HG03196 (cell line): ENCODE measurements around the gene NIPAL4.
A peak's percentile ranks its signal among the peaks of the same experiment; 100 is the strongest.
"Not testable (repeated sequence)": the region's sequence is repeated elsewhere in the genome, so short reads cannot be mapped to it uniquely, and the experiment has no call there.

Experiments used
- ATAC-seq: cut with Tn5 transposase; IDR thresholded peaks from one replicate; pipeline ENCODE4 v1.9.1; 2021; ENCODE audit not compliant: unreplicated experiment

The NIPAL4 gene

DNA sequence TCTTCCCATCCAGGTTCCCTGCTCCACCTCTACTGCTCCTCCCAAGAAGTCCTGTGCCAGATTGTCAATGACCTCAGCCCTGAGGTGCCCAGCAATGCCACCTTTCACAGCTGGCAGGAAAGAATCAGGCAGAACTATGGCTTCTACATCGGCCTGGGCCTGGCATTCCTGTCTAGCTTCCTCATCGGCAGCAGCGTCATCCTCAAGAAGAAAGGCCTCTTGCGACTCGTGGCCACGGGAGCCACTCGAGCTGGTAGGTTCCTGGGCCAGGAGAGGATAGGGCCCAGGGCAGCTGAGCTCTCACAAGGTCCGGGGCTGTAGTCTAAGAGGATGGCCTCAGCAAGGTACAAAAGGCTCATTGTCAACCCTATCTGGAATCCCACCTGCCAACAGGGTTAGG lies 3.1 kb downstream of the NIPAL4 start:
- no peak for ATAC-seq

DNA sequence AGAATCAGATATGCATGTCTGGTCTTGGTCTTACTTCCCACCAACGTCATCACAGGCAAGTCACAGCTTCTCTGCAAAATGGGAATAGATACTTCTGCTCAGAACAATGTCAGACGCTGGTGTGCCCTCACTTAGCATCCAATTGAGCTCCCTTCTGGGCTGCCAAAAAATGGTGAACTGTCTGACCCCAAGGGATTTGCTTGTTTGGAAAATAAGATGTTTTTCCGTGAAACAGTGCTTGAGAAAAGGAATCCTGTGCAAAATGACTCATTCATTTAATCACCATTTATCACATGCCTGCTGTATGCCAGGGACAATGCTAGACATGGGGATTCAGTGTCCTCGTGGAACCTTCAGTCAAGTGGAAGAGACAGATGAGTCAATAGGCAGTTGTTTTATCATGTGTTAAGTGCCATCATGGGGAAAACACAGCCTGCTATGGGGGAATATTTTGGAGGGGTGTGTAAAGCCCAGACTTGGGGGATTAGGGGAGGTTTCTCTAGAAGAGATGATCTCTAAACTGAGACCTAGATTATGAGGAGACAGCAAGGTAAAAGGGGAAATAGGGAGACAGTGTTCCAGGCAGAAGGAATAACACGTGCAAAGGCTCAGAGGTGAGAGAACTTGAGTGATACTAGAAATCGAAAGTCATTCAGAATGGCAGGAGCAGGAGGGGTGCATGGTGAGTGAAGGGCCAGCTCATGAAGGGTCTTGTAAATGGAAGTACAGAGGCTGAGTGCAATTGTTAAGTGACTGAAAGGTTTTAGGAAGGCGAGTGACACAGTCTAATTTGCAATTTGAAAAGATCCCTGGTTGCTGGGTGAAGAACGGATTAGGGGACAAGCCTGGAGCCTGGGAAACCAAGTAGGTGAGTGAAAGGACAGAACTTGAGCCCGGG lies 3.9 kb downstream of the NIPAL4 start:
- ATAC-seq = no peak

DNA sequence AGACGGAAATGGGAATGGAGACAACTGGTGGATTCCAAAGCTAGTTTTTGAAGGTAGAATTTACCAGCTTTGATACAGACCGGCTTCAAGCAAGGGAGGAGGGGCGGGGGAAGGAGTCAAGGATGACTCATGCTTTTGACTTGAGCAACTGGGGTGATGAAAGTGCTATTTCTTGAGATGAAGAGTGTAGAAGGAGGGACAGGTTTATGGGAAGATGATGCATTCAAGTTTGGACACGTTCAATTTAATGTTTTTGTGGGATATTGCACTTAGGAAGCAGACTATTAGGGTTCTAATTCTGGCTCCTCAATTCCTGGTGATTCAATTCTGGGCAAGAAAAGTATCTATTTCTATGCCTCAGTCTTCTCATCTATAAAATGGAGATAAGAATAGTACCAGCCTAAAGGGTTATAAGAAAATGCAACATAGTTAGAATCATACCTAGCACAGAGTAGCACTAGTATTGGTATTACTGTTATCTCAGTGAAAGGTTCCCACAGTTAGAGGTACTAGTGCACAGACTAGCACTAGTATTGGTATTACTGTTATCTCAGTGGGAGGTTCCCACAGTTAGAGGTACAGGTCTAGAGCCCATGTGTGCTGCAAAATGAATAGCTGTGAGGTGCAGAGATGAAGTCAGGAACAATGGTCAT lies 4.6 kb downstream of the NIPAL4 start:
- peak; percentile 70 for ATAC-seq

DNA sequence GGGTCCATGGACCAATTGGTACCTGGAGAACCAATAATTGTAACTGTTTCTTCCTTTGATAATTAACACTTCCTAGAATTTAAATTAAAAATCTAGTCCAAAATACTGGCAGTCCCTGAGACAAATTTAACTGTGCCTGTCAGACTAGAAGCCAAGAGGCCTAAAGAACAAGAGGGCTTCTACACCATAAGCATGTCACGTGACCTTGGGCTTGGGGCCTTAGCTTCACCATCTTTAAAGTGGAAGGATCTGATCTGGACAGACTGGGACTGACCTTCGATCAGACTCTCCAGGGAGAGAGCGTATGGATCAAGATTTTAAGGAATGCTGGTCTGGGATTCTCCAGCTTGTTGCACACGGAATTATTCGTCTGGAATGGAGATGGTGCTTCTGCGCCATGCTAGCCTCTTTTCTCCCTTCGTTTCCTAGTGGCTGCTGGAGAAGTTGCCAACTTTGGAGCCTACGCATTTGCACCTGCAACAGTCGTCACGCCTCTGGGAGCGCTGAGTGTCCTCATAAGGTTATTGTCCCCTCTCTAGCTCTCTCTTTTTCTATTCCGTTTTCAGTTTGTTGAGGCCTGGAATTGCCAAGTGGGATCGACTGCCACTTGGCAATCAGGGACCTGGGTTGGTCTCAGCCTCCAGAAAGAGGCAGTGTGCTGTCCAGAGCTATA lies 8.4 kb downstream of the NIPAL4 start:
- ATAC-seq = no peak

DNA sequence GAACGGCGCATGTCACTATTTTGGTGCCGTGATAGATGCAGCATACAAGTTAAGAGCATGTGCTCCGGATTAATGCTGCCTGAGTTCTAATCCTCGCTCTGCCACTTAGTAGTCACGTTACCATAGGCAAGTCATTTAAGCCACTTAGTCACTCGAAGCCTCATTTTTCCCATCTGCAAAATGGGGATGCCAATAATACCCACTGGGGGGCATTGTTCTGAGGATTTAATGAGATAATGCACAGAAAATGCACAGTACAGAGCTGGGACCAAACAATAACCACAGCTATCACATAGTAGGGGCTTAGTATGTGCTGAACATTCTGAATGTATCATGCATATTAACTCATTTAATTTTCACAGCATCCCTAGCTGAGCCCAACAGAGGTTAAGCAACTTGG lies 9.1 kb downstream of the NIPAL4 start:
- ATAC-seq = no peak

DNA sequence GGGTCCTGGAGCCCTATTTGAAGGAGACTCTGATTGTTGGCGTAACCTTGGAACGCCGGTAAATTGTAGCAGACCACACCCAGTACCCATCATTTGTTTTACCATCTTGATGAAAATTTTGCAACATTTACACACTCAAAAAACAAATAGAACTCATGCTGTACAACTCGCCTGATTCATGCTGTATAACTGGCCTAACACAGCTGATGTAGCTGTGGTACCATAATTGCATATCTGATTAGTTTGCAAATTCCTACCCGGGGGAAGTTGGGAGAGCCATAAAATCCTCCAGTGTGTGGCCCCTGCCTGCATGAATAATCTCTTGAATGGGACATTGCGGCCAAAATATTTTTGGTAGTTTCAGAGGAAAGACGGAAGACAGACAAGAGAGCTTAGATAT lies 9.7 kb downstream of the NIPAL4 start:
- no peak for ATAC-seq

DNA sequence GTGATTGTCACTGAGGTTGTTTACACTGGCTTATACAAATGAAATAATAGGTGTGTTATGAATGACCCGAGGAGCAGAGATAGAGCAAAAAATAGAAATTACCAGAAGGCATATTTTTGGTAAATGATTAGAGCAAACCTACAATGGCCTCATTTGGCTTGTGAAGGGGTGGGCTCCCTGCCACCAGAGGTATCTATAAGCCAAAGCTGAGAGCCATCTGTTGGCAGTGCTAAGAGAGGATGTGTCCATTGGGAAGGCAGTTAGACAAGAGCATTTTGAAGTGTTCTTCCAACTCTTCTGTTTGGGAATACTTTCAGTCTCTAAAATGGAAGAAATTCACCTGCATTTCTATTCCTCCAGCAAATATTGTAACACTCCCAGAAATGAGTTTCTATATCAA lies 10.6 kb downstream of the NIPAL4 start:
- ATAC-seq = no peak

DNA sequence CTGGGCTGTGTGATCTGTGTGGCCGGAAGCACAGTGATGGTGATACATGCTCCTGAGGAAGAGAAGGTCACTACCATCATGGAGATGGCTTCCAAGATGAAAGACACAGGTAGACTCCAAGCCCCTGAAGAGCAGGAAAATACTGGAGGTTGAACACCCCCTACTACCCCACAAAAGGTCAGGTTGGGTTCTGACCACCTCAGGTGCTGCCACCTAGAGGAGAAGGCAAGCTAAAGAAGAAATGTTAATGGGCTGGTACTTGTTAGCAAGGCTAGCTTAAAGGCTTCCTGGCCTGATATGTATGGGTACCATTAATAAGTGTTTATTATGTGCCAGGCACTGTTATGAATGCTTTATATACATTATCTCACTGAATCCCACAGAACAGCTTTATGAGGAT lies 11.7 kb downstream of the NIPAL4 start:
- no peak for ATAC-seq

DNA sequence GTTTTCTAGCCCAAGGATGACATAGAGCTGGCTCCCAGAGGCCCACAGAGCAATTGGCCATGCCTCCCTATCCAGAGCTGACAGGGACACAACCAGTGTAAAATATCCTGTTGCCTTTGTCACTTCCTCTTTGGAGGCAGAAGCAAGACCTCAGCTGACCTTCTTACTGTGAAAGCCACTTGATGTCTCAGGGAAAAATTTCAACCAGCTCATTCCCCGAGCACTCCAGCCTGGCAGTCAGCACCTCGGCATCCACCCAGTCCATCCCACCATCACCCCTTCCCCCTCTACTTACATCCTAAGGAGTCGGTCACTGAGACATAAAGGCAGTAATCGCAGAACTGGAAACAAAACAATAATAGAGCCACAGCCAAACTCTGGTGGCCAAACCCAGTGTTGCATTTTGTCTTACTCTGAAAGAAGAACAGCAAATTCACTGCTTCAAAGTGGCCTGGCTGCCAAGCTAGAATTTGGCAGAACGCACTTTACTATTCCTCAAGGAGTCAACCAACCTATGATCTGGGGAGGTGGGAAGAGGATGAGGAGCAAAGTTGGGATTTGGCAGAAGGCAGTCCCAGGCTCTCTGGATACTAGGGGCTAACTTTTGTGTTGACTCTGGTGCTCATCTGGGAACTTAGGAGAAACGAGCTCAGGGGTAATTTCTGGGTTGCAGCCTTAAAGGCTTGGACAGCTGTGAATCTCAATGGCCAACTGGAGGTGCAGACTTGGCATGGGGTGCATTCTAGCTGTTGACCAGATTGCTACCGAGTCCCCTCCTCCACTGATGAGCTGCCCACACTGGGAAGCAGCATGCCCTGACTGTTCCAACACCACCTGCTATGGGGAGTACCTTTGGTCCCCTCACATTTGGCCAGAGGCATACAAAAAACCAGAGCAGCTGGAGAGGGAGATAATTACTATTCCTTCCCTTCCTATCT lies 13.6 kb downstream of the NIPAL4 start:
- no peak for ATAC-seq

DNA sequence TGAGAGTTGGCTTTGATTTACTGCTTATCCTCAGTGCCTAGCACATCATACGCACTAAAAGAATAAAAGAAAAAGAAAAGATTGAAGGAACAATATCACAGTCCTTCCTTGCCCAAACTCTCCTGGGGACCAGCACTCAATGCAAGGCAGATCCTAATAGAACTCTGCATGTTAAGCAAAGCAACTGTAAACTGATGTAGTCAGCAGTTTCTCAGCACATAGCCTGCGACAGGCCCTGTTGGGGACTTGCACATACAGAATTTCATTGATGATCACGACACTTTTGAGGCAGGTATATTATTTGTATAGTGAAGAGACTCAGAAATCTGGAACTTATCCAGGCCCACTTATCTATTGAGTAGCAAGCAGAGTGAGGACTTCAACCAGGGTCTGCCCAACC lies 15.4 kb downstream of the NIPAL4 start:
- ATAC-seq = no peak

DNA sequence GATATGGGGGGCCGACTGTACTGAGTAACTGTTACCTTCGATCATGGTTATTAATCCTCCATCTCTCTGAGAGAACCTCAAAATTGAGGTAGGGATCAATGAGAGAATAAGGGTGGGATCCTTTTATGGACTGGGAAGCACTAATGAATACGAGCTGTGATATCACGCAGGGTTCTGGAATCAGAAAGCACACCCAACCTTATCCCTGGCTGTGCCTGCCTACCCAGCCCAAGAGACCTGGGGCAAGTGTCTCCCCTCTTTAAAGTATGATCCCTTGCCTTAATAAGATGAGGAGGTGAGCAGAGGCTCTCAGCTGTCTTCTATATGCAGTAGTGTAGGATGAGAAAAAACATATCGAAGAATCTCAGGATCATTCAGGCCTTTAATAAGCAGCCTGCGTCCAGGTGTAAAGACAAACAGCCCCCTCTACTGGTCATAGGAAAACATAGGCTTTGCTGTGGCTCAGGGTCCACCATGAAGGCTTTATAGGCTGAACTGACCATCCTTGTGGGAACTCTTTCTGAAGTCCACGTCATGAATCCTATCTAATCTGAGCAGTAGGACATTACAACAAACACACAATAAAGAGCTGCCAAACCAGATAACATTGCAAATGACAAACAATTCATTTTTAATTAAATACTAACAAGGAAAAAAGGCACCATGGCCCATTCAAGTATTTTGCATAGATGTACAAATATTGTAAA lies 16.8 kb downstream of the NIPAL4 start:
- no peak for ATAC-seq

DNA sequence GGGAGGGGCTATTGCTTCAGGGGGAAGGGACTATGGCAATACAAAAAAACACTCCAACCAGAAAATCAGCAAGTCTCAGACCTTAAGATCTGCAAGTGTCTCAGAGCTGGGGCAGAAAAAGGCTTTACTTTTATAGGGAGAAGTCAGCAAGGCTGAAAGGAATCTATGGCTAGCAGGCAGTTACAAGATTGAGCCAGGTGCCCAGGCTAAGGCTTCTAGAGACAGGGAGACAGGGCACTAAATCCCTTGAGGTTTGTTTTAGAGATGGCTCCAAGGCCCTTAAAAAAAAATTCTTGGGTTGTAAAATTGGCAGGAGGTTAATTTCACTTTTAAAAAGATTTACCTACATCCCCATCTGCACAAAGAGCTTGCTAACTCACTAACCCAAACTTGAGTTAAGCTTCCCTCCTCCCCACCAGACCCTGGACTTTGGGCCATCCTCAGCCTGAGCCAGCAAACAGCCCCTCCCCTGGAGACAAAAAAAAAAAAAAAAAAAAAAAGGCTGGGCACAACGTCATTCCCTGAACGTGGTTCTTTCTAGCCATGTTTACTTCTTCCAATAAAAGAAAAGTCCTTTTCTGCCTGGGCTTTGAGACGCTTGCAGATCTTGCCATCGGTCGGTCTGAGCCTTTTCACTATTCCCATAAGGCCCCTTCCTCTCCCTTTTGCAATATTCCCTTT lies 17.9 kb downstream of the NIPAL4 start:
- ATAC-seq = no peak

DNA sequence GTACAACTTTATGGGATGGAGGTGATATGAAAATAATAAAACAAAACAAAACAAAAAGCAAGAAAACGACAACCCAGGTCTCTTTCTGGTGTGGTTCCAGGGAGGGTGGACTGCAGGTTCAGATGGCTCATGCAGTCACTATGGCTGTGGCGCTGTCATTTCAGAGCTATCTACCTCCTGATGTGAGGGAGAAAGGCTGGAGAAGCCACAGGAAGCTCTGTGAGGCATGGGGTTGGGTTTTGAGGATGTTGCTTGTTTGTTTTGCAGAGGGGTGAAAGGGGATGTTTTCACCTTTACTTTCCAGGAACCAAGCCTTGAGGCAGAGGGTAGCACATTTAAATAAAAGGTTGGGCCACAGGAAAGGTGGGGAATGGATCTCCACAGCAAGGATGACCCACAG lies 18.7 kb downstream of the NIPAL4 start:
- no peak for ATAC-seq

DNA sequence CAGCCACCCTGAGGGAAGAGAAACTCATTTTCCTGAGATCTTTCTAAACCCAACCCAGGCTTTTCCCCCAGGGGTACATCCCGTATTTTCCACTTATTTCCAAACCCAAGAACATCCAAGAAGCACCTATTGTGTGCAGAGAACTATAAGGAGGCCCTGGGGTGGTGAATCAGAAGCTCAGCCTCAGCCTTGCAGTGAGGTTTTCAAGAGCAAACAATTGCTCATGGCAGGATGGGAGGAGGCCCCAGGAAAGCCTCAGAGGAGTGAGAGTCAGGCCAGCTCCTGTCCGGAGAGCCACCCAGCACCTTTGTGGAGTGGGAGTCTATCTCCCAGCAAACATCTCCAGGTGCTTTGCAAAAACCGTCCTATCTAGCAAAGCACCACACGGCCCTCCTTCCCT lies 19.2 kb downstream of the NIPAL4 start:
- ATAC-seq = no peak

DNA sequence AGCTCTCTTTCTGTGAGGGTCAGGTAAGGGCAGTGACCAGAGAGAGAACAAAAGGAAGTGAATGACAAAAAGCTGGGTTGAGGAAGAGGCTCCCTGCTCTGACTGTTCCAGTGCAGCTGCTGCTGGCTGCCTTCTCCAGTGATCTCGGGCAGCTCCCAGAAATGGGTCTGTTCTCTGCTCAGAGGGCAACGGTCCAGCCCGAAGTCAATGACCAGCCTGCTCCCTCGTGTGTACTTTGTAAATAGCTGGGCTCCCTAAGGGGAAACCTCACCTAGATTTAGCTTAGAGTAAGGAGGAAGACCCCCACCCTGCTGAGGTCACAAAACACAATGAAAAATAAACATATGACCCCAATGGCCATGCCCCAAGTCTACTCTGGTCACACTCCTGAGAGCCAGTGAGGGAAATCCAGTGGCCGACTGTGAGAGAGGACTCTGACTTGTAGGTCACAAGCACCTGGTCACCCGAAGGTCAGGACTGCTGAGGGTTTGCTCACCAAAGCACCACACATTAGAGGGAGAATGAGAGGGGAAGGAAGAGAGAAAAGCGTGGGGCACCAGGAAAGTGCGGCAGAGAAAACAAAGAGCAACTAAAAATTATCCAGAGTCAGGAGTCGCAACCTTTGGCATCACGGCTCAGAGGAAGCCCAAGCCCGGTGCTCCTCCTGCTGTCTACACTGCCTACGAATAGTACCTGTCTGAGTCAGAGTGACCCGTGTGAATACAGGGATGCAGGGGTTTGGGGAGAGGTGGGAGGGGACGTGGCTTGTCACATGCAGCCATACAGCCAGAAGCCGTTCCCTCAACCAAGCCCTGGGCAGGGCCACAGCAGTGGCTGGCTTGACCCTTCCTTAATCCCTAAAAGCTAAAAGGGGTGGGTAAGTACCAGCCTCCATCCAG lies 19.8 kb downstream of the NIPAL4 start:
- ATAC-seq = no peak

DNA sequence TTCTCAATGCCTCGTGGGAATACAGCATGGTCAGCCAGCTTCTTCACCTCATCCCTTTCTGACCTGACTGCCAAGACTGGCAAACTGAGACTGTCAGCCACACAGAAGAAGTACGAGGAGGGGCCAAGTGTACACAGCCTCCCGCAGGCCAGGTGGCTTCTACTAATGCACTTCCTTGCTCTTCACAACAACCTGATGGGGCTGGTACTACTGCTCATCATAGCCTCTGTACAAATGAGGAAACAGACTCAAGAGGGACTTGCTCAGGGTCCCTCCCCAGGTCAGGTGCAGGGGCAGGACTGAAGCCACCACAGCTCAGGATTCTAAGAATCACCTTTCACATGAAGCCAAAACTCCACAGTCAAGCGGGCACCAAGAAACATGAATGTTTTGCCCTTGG lies 21.3 kb downstream of the NIPAL4 start:
- ATAC-seq = no peak

DNA sequence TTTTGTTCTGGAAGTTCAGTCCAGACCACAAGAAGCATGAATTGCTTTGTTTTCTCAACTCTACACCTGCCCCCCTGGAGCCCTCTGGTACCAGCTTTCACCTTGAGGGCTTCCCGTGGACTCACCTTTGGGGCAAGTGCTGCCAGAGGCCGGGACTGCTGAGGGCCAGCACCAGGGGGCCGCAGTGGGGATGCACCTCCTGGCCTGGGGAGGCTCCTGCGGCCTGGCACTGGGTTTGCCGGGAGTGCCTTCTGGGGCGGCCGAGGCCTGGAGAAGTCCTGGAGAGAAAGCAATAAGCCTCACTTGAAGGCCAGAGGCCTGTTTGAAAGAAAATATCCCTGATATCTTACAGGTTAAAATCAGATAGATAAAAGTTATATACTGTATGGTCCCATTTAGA lies 21.7 kb downstream of the NIPAL4 start:
- ATAC-seq = no peak

DNA sequence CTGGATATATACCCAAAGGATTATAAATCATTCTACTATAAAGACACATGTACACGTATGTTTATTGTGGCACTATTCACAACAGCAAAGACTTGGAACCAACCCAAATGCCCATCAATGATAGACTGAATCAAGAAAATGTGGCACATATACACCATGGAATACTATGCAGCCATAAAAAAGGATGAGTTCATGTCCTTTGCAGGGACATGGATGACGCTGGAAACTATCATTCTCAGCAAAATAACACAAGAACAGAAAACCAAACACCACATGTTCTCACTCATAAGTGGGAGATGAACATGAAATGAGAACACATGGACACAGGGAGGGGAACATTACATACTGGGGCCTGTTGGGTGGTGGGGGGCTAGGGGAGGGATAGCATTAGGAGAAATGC lies 22.7 kb downstream of the NIPAL4 start:
- not testable (repeated sequence) for ATAC-seq

DNA sequence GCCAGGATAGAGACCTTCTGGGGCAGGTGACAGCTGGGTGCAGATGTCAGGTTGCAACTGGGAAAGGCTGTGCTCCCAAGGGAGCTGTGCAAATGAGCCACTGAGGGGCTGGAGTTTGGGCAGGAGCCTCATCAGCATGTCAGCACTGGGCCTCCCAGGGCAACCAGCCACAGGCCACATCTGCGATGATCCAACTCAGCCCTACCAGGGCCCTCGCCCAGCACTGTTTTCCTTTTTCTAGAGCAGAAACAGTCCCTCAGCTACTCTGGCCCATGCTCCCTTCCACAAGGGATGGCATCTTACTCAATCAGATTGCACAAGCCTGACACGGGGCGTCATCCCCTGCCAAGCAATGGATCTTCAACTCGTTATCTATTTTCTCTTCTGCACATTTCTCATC lies 24.8 kb downstream of the NIPAL4 start:
- no peak for ATAC-seq
